ENCODE data around the gene RND1. TPM values are rescaled to one million over a fixed set of nuclear protein-coding genes. Genes with fewer than 3 reads are reported as not detected.

RND1 gene
- total and polyA plus RNA-seq, 2 of the 13 experiments (the other 11 are each of a cell fraction or from before 2014, with no cell fraction given): 1.8 to 1.9 TPM

DNA sequence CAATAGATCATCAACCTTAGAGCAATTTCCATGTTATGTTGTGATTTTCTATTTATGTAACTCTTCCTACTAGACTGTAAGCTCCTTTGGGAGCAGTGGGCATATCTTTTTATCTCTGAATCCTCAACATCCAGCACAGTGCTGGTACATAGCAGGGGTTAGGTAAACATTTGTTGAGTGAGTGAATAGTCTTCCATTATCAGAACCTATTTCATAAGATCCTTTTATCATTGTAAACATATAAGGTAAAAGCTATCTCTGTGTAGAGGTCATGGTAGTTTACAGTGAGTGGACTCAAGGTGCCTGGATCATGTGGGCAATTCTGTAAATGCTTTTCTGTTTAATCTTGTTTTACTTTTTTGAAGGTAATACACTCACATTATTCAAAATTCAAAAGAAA lies 44.5 kb upstream of the RND1 start (continued):
- TF ChIP-seq SRSF4 (IDR thresholded peaks at IDR 0.05; ENCODE audit: low read depth, low read length, poor library complexity, severe bottlenecking): no peak
- TF ChIP-seq FOXA1 (IDR thresholded peaks at IDR 0.05): peak; percentile 82
- peak; percentile 96 for TF ChIP-seq FOXA1 (CRISPR knock-in tag; IDR thresholded peaks at IDR 0.05)
- TF ChIP-seq CCDC6 (CRISPR knock-in tag; IDR thresholded peaks at IDR 0.05): 0 out of 2 replicates have a peak, but pooled peaks have one; percentile 13
- TF ChIP-seq ZNF205 (CRISPR knock-in tag; IDR thresholded peaks at IDR 0.05): peak; percentile 71; the same call in 1 of the 2 replicates
- TF ChIP-seq SPEN (CRISPR knock-in tag; IDR thresholded peaks at IDR 0.05; ENCODE audit: low read depth): no peak
- TF ChIP-seq ZNF468 (CRISPR knock-in tag; IDR thresholded peaks at IDR 0.05): no peak
- TF ChIP-seq ZNF790 (CRISPR knock-in tag; IDR thresholded peaks at IDR 0.05; ENCODE audit: borderline replicate concordance): no peak
- TF ChIP-seq, protein P1, sequence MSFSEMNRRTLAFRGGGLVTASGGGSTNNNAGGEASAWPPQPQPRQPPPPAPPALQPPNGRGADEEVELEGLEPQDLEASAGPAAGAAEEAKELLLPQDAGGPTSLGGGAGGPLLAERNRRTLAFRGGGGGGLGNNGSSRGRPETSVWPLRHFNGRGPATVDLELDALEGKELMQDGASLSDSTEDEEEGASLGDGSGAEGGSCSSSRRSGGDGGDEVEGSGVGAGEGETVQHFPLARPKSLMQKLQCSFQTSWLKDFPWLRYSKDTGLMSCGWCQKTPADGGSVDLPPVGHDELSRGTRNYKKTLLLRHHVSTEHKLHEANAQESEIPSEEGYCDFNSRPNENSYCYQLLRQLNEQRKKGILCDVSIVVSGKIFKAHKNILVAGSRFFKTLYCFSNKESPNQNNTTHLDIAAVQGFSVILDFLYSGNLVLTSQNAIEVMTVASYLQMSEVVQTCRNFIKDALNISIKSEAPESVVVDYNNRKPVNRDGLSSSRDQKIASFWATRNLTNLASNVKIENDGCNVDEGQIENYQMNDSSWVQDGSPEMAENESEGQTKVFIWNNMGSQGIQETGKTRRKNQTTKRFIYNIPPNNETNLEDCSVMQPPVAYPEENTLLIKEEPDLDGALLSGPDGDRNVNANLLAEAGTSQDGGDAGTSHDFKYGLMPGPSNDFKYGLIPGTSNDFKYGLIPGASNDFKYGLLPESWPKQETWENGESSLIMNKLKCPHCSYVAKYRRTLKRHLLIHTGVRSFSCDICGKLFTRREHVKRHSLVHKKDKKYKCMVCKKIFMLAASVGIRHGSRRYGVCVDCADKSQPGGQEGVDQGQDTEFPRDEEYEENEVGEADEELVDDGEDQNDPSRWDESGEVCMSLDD (CRISPR knock-in tag; IDR thresholded peaks at IDR 0.05; ENCODE audit: borderline replicate concordance): no peak
- no peak for TF ChIP-seq ZFP36L1 (CRISPR knock-in tag; IDR thresholded peaks at IDR 0.05)
- TF ChIP-seq NFKBIZ (CRISPR knock-in tag; IDR thresholded peaks at IDR 0.05): peak; percentile 66; the same call in 1 of the 2 replicates
- TF ChIP-seq ZNF124 (CRISPR knock-in tag; IDR thresholded peaks at IDR 0.05): peak; percentile 54; the same call in 1 of the 2 replicates
- TF ChIP-seq PITX1 (CRISPR knock-in tag; IDR thresholded peaks at IDR 0.05): 0 out of 2 replicates have a peak, but pooled peaks have one; percentile 52
- TF ChIP-seq ATM (IDR thresholded peaks at IDR 0.05; ENCODE audit: borderline replicate concordance): no peak
- peak; percentile 95 for TF ChIP-seq PHF5A (CRISPR knock-in tag; IDR thresholded peaks at IDR 0.05; ENCODE audit: low read depth, unreplicated experiment)
- TF ChIP-seq, protein P2, sequence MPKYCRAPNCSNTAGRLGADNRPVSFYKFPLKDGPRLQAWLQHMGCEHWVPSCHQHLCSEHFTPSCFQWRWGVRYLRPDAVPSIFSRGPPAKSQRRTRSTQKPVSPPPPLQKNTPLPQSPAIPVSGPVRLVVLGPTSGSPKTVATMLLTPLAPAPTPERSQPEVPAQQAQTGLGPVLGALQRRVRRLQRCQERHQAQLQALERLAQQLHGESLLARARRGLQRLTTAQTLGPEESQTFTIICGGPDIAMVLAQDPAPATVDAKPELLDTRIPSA (CRISPR knock-in tag; IDR thresholded peaks at IDR 0.05; ENCODE audit: borderline replicate concordance): no peak
- TF ChIP-seq, protein P3, sequence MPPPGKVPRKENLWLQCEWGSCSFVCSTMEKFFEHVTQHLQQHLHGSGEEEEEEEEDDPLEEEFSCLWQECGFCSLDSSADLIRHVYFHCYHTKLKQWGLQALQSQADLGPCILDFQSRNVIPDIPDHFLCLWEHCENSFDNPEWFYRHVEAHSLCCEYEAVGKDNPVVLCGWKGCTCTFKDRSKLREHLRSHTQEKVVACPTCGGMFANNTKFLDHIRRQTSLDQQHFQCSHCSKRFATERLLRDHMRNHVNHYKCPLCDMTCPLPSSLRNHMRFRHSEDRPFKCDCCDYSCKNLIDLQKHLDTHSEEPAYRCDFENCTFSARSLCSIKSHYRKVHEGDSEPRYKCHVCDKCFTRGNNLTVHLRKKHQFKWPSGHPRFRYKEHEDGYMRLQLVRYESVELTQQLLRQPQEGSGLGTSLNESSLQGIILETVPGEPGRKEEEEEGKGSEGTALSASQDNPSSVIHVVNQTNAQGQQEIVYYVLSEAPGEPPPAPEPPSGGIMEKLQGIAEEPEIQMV (CRISPR knock-in tag; IDR thresholded peaks at IDR 0.05; ENCODE audit: low read depth): no peak
- TF ChIP-seq ZNF180 (CRISPR knock-in tag; IDR thresholded peaks at IDR 0.05; ENCODE audit: borderline replicate concordance, low read depth): no peak
- no peak for TF ChIP-seq ZNF660 (CRISPR knock-in tag; IDR thresholded peaks at IDR 0.05; ENCODE audit: borderline replicate concordance, low read depth)
- no peak for TF ChIP-seq ZNF746 (CRISPR knock-in tag; IDR thresholded peaks at IDR 0.05)
- TF ChIP-seq, protein P4, sequence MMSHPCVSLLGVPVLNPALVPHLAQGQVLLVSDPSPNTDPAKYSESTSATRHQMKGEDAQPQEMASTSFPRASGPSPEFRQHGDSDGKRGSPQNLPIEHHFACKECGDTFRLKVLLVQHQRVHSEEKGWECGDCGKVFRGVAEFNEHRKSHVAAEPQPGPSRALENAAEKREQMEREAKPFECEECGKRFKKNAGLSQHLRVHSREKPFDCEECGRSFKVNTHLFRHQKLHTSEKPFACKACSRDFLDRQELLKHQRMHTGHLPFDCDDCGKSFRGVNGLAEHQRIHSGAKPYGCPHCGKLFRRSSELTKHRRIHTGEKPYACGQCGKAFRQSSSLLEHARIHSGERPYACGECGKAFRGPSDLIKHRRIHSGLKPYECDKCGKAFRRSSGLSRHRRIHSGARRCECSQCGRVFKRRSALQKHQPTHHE (CRISPR knock-in tag; IDR thresholded peaks at IDR 0.05; ENCODE audit: borderline replicate concordance): no peak
- no peak for TF ChIP-seq ARID2 (CRISPR knock-in tag; IDR thresholded peaks at IDR 0.05; ENCODE audit: borderline replicate concordance)
- no peak for TF ChIP-seq ISX (CRISPR knock-in tag; conservative IDR thresholded peaks at IDR 0.05)
- TF ChIP-seq ZNF34 (CRISPR knock-in tag; IDR thresholded peaks at IDR 0.05; ENCODE audit: borderline replicate concordance): no peak

Data from HepG2 (cell line).